ENCODE results near the gene ALAS1. TPM values are rescaled to one million over a fixed set of nuclear protein-coding genes. Genes with fewer than 3 reads are reported as not detected.

The ALAS1 gene
- total RNA-seq, 6 experiments from 2014 or later = 73.4 to 783 (median 147) TPM

DNA sequence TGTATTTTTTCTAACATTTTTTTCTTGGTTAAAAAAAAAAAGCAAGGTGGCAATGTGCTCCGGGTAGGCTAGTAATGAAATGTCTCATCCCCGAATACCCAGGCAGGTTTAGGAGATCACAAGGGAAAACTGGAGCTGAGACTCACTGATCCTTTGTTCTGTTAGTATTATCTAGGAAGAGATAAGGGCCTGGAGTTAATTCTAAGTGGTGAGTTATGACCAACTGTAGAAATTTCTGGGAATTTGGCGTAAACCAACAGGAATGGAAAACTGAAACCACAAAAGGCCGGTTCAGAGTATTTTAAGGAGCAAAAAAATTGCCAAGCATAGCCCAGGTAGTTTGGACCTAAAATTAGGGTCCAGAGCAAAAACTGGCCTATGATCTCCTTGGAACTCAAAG lies 60.0 kb downstream of the ALAS1 start:
- DNase-seq (no peak), ATAC-seq (no peak)
- intact Hi-C loops (cut with DNase I) = no loop called here
- 75% methylated on average over 4 of the region's 4 CpGs for WGBS (ENCODE audit: insufficient coverage, low coverage, low lambda C conversion rate, missing lambda C conversion rate)
- no peak for TF ChIP-seq POLR2A (IDR thresholded peaks at IDR 0.05)
- TF ChIP-seq, protein P1, sequence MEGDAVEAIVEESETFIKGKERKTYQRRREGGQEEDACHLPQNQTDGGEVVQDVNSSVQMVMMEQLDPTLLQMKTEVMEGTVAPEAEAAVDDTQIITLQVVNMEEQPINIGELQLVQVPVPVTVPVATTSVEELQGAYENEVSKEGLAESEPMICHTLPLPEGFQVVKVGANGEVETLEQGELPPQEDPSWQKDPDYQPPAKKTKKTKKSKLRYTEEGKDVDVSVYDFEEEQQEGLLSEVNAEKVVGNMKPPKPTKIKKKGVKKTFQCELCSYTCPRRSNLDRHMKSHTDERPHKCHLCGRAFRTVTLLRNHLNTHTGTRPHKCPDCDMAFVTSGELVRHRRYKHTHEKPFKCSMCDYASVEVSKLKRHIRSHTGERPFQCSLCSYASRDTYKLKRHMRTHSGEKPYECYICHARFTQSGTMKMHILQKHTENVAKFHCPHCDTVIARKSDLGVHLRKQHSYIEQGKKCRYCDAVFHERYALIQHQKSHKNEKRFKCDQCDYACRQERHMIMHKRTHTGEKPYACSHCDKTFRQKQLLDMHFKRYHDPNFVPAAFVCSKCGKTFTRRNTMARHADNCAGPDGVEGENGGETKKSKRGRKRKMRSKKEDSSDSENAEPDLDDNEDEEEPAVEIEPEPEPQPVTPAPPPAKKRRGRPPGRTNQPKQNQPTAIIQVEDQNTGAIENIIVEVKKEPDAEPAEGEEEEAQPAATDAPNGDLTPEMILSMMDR (IDR thresholded peaks at IDR 0.05) = no peak
- no peaks in the 10 kb centered on the region for H3K27me3 ChIP-seq
- no peaks in the 10 kb centered on the region for H3K9me3 ChIP-seq
- H3K36me3 ChIP-seq = peaks cover 14 to 93% (median 63%) of the 10 kb centered on the region in 4 donors
- H3K4me1 ChIP-seq = no peaks in the 10 kb centered on the region
- no peak overlapping the region for H3K27ac ChIP-seq
- H3K4me3 ChIP-seq = no peak overlapping the region

DNA sequence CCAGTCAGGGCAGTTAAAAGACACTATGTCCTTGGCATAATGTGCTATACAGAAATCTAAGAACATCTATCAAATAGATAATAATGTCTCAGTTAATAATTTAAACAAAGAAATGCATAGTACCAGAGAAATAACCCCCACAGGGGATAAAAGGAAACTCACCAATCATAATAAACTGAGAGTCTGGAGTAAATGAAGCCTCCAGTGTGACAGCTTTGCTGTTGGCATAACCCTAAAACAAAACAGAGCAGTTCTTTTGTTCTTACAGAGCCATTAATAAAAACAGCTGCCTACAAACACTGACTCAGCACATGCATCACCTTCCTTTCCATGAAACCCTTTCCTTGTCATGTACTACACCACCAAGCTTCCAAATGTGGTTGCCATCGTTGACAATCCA lies 61.1 kb downstream of the ALAS1 start:
- Histone ChIP-seq H3K27ac (no peak overlapping the region), H3K9me3 (no peaks in the 10 kb centered on the region), H3K27me3 (no peaks in the 10 kb centered on the region), H3K4me1 (peaks cover 0 to under 1% (median 0%) of the 10 kb centered on the region in 4 donors), H3K4me3 (no peak overlapping the region), H3K36me3 (peaks cover 14 to 96% (median 63%) of the 10 kb centered on the region in 4 donors)
- intact Hi-C loops (cut with DNase I) = no loop called here
- no peak for TF ChIP-seq POLR2A (IDR thresholded peaks at IDR 0.05)
- TF ChIP-seq, protein P1 (IDR thresholded peaks at IDR 0.05) = no peak
- ATAC-seq (no peak), DNase-seq (no peak)
- WGBS (ENCODE audit: insufficient coverage, low coverage, low lambda C conversion rate, missing lambda C conversion rate) = 57% methylated on average over 1 of the region's 1 CpG

DNA sequence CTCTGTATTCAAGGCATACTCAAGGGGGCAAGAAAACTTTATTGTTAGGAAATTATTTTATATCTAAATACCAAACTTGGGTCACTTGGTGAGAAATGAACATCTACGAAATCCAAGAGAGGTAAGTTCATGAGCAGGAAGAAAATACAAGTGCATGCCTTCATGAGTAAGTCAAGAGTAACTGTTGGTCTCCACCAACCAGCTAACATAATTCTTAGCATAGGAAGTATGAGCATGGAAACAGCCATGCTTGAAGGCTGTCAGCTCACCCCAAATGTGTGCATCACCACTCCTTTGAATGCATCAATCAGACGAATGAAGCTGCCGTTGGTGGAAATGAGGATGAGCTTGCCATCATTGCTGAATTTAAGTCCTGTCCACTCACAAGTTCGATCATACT lies 61.5 kb downstream of the ALAS1 start:
- Histone ChIP-seq H3K27ac (no peak overlapping the region), H3K9me3 (no peaks in the 10 kb centered on the region), H3K4me3 (no peak overlapping the region), H3K36me3 (peaks cover 14 to 96% (median 65%) of the 10 kb centered on the region in 4 donors), H3K4me1 (peaks cover 0 to 4% (median 0%) of the 10 kb centered on the region in 4 donors), H3K27me3 (no peaks in the 10 kb centered on the region)
- DNase-seq = no peak
- intact Hi-C loops (cut with DNase I) = no loop called here
- TF ChIP-seq, protein P1 (IDR thresholded peaks at IDR 0.05) = no peak
- no peak for TF ChIP-seq POLR2A (IDR thresholded peaks at IDR 0.05)
- WGBS (ENCODE audit: insufficient coverage, low coverage, low lambda C conversion rate, missing lambda C conversion rate) = 85% methylated on average over 4 of the region's 4 CpGs
- no peak for ATAC-seq

DNA sequence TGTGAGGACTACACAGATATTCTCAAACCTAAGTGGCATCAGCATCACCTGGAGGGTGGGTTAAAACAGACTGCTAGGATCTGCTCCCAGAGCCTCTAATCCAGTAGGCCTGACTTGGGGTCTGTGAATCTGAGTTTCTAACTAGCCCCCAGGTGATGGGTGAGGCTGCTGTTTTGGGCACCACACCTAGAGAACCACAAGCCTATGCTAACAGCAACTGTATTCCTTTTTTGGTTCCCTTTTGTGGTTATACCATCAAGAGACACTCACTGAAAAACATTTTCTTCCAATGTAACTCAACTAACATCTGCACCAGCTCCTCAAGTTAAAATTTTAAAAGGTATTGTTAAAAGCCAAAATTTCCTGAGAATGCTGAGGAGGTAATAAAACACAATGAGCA lies 64.5 kb downstream of the ALAS1 start:
- Histone ChIP-seq H3K27ac (no peak overlapping the region), H3K4me1 (peaks cover 0 to 4% (median 0%) of the 10 kb centered on the region in 4 donors), H3K9me3 (no peaks in the 10 kb centered on the region), H3K27me3 (no peaks in the 10 kb centered on the region), H3K4me3 (no peak overlapping the region), H3K36me3 (peaks cover 14 to 96% (median 60%) of the 10 kb centered on the region in 4 donors)
- intact Hi-C loops (cut with DNase I) = no loop called here
- ATAC-seq = no peak
- no peak for DNase-seq
- TF ChIP-seq POLR2A (IDR thresholded peaks at IDR 0.05) = no peak
- TF ChIP-seq, protein P1 (IDR thresholded peaks at IDR 0.05) = no peak

Other genes starting within 250 kb of the ALAS1 start
- gene GPR62, start 242.8 kb upstream of the ALAS1 start, total RNA-seq = under 1 TPM in 2 of 6 experiments, not detected in 4; 0.18 to 0.37 TPM
- 10 to 100 TPM in 3 of 6 experiments, 1 to 10 TPM in 3; 6.5 to 19.2 (median 11.7) TPM for gene PCBP4, start 230.7 kb upstream of the ALAS1 start, total RNA-seq
- gene ABHD14B, start 224.1 kb upstream of the ALAS1 start, total RNA-seq = 100 to 1,000 TPM in 4 of 6 experiments, 10 to 100 TPM in 2; 62.9 to 126 (median 109) TPM
- gene ABHD14A, start 223.1 kb upstream of the ALAS1 start, total RNA-seq = 10 to 100 TPM in 4 of 6 experiments, 1 to 10 TPM in 2; 8.3 to 22.2 (median 15.1) TPM
- 100 to 1,000 TPM; 223 to 479 (median 297) TPM for gene ACY1, start 214.6 kb upstream of the ALAS1 start, total RNA-seq
- 100 to 1,000 TPM; 396 to 971 (median 447) TPM for gene RPL29, start 202.3 kb upstream of the ALAS1 start, total RNA-seq
- 1 to 10 TPM; 3.0 to 4.2 (median 3.5) TPM for gene DUSP7, start 141.6 kb upstream of the ALAS1 start, total RNA-seq
- 1 to 10 TPM; 2.0 to 4.3 (median 3.2) TPM for gene POC1A, start 43.7 kb upstream of the ALAS1 start, total RNA-seq
- gene TLR9, start 27.5 kb downstream of the ALAS1 start, total RNA-seq = under 1 TPM in 4 of 6 experiments, not detected in 2; 0.12 to 0.59 (median 0.24) TPM
- gene TWF2, start 41.0 kb downstream of the ALAS1 start, total RNA-seq = 10 to 100 TPM; 12.9 to 34.4 (median 23.7) TPM
- gene PPM1M, start 47.6 kb downstream of the ALAS1 start, total RNA-seq = 1 to 10 TPM; 2.8 to 7.1 (median 4.5) TPM
- gene WDR82, start 80.5 kb downstream of the ALAS1 start, total RNA-seq = 10 to 100 TPM; 14.1 to 25.2 (median 20.7) TPM
- 100 to 1,000 TPM in 4 of 6 experiments, 10 to 100 TPM in 2; 75.1 to 320 (median 178) TPM for gene GLYCTK, start 89.7 kb downstream of the ALAS1 start, total RNA-seq
- 10 to 100 TPM in 2 of 6 experiments, 1 to 10 TPM in 4; 1.6 to 11.2 (median 8.1) TPM for gene DNAH1, start 118.2 kb downstream of the ALAS1 start, total RNA-seq
- 10 to 100 TPM; 33.1 to 46.5 (median 38.7) TPM for gene BAP1, start 211.8 kb downstream of the ALAS1 start, total RNA-seq
- 1 to 10 TPM; 2.6 to 4.8 (median 4.0) TPM for gene PHF7, start 212.5 kb downstream of the ALAS1 start, total RNA-seq
- 1 to 10 TPM in 2 of 6 experiments, under 1 TPM in 4; 0.60 to 2.8 (median 0.80) TPM for gene SEMA3G, start 246.9 kb downstream of the ALAS1 start, total RNA-seq